Nephron progenitor cell (in vitro differentiated cells): Measurements from ENCODE around the gene PHACTR1.

ENCODE experiments used
- DNase-seq: peaks from one replicate; pipeline ENCODE4 v3.0.0; 2021
- H3K27ac Mint-ChIP-seq: 2 replicates; pipeline ENCODE4 v1.8.0; 2021; ENCODE audit warnings: mild to moderate bottlenecking, moderate library complexity, mixed read lengths
- H3K27me3 Mint-ChIP-seq: 2 replicates; pipeline ENCODE4 v1.8.0; 2021; ENCODE audit warnings: mild to moderate bottlenecking, low read depth, mixed read lengths; ENCODE audit not compliant: poor library complexity
- H3K36me3 Mint-ChIP-seq: 2 replicates; pipeline ENCODE4 v1.8.0; 2021; ENCODE audit warnings: low read depth, mixed read lengths
- H3K4me1 Mint-ChIP-seq: 2 replicates; pipeline ENCODE4 v1.8.0; 2021; ENCODE audit warnings: mixed read lengths
- H3K4me3 Mint-ChIP-seq: 2 replicates; pipeline ENCODE4 v1.8.0; 2021; ENCODE audit warnings: mild to moderate bottlenecking, moderate library complexity, mixed read lengths
- H3K9me3 Mint-ChIP-seq: 2 replicates; pipeline ENCODE4 v1.8.0; 2021; ENCODE audit warnings: mild to moderate bottlenecking, moderate library complexity, mixed read lengths
- CTCF ChIP-seq: fragments of 200-600 bp; sonication (generic); IDR thresholded peaks from 2 replicates; pipeline ENCODE4 v1.5.0; 2021; ENCODE audit warnings: antibody characterized with exemption

PHACTR1 gene

GRCh38 chr6:13001927-13002326 lies 285.4 kb downstream of the PHACTR1 start:
- no peaks in the 10 kb centered on the region for H3K9me3 Mint-ChIP-seq
- no peaks in the 10 kb centered on the region for H3K4me1 Mint-ChIP-seq
- no peaks in the 10 kb centered on the region for H3K36me3 Mint-ChIP-seq
- no peak for TF ChIP-seq CTCF
- DNase-seq = no peak
- H3K27me3 Mint-ChIP-seq = peaks cover 27% of the 10 kb centered on the region
- H3K4me3 Mint-ChIP-seq = no peak overlapping the region
- H3K27ac Mint-ChIP-seq = no peak overlapping the region

GRCh38 chr6:13004601-13005000 lies 288.0 kb downstream of the PHACTR1 start:
- Mint-ChIP-seq H3K36me3 (no peaks in the 10 kb centered on the region), H3K9me3 (no peaks in the 10 kb centered on the region), H3K27me3 (peaks cover 42% of the 10 kb centered on the region), H3K27ac (no peak overlapping the region), H3K4me1 (no peaks in the 10 kb centered on the region), H3K4me3 (no peak overlapping the region)
- no peak for DNase-seq
- TF ChIP-seq CTCF = no peak

- TF ChIP-seq CTCF = no peak
- no peak for DNase-seq
- Mint-ChIP-seq H3K27ac (no peak overlapping the region), H3K4me1 (no peaks in the 10 kb centered on the region), H3K9me3 (no peaks in the 10 kb centered on the region), H3K4me3 (no peak overlapping the region), H3K27me3 (peaks cover 47% of the 10 kb centered on the region), H3K36me3 (no peaks in the 10 kb centered on the region)
Measured at GRCh38 chr6:13005994-13006393, 289.4 kb downstream of the PHACTR1 start.

GRCh38 chr6:13006578-13007300 lies 290.2 kb downstream of the PHACTR1 start:
- no peak for TF ChIP-seq CTCF
- Mint-ChIP-seq H3K36me3 (no peaks in the 10 kb centered on the region), H3K4me1 (peaks cover 4% of the 10 kb centered on the region), H3K9me3 (no peaks in the 10 kb centered on the region), H3K27me3 (peaks cover 47% of the 10 kb centered on the region), H3K27ac (no peak overlapping the region), H3K4me3 (no peak overlapping the region)
- DNase-seq = no peak

- Mint-ChIP-seq H3K27me3 (peaks cover 51% of the 10 kb centered on the region), H3K9me3 (no peaks in the 10 kb centered on the region), H3K4me1 (peaks cover 14% of the 10 kb centered on the region), H3K27ac (no peak overlapping the region), H3K36me3 (no peaks in the 10 kb centered on the region), H3K4me3 (no peak overlapping the region)
- no peak for DNase-seq
- TF ChIP-seq CTCF = no peak
Measured at GRCh38 chr6:13007744-13008143, 291.2 kb downstream of the PHACTR1 start.

- peaks cover 21% of the 10 kb centered on the region for H3K4me1 Mint-ChIP-seq
- no peak overlapping the region for H3K27ac Mint-ChIP-seq
- peaks cover 63% of the 10 kb centered on the region for H3K27me3 Mint-ChIP-seq
- TF ChIP-seq CTCF = no peak
- no peak overlapping the region for H3K4me3 Mint-ChIP-seq
- no peaks in the 10 kb centered on the region for H3K9me3 Mint-ChIP-seq
- DNase-seq = no peak
- no peaks in the 10 kb centered on the region for H3K36me3 Mint-ChIP-seq
Measured at GRCh38 chr6:13009031-13009430, 292.5 kb downstream of the PHACTR1 start.
